Measurements from ENCODE around the gene WDR37.
"Not testable (repeated sequence)": the region's sequence is repeated elsewhere in the genome, so short reads cannot be mapped to it uniquely, and the experiment has no call there.

Gene WDR37

GRCh38 chr10:1153251-1153763 is 97.1 kb downstream of the WDR37 start:
- DNase-seq (ENCODE audit: low read depth, low spot score): no peak

GRCh38 chr10:1153805-1154351 is 97.7 kb downstream of the WDR37 start:
- no peak for DNase-seq (ENCODE audit: low read depth, low spot score)

GRCh38 chr10:1154531-1155295 is 98.5 kb downstream of the WDR37 start:
- DNase-seq (ENCODE audit: low read depth, low spot score): no peak

DNA sequence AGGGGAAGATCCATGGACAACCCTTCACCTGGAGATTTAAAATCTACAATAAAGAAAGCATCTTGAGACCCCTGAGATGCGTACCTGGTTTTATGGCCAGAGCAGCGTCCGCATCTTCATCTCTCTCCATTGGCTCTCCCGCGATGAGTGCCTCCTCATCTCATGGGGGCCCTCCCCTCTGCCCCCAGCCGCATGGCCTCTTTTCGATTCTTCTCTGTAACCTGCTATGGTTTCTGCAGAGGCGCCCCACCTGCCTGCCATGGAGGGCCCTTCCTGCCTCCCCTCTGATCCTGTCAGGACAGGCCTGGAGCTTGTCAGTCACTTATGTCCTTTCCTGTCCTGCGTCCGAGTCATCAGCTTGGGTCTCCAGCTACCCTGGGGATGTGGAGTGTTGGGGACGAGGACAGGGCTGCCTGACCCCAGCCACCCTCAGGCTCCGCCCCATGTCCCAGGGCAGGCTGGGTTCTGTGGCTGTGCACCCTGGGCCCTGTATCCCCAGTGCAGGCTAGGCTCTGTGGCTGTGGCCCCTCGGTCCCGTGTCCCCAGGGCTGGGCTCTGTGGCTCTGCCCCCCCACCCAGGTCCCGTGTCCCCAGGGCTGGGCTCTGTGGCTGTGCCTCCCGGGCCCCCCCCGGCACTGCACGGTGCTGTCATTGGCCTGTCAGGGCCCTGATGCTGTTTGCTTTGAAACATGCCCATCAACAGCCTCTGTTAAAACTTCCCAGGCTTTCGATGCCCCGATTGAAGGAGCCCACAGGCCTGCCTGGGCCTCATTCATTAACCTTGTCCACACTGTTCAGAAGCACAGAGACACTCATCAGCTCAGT is 99.8 kb downstream of the WDR37 start:
- DNase-seq (ENCODE audit: low read depth, low spot score): no peak

DNA sequence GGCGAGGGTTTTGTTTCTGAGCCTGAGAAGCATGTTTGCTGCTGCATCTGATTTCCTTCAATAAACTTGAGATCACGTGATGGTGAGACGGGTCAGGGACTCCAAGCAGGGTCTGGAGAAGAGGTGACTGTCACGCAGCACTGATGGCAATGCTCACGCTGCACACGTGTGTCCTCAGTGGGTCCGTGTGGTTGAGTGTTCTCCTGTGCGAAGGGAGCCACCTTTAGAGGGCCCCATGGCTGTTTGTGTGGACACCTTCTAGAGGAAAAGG is 100.4 kb downstream of the WDR37 start:
- DNase-seq (ENCODE audit: low read depth, low spot score): no peak

DNA sequence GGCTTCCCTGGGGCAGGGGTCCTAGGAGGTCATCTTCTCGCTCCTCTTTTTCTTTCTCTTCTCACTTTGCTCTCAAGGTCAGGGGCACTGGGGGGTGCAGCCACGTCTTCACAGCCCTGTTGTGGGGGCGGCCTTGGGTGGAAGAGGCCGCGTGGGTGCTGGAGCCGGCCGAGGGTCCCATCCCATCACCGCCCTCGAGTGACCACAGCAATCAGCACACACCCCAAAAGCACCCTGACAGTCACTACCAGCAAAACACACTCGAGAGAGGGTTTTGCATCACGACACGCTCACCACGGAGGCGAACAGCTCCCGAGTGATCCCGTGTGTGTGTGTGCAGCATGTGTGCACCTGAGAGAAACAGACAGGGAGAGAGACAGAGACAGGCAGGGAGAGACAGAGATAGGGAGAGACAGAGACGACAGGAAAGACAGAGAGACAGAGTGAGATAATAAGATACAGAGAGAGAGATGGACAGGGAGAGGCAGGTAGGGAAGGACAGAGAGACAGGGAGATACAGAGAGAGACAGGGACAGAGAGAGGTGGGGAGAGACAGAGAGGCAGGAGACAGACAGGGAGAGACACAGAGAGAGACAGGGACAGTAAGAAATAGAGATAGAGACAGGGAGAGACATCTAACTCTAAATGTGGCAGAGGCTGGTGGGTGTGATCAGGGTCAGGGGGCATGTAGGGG is 100.9 kb downstream of the WDR37 start:
- no peak for DNase-seq (ENCODE audit: low read depth, low spot score)

DNA sequence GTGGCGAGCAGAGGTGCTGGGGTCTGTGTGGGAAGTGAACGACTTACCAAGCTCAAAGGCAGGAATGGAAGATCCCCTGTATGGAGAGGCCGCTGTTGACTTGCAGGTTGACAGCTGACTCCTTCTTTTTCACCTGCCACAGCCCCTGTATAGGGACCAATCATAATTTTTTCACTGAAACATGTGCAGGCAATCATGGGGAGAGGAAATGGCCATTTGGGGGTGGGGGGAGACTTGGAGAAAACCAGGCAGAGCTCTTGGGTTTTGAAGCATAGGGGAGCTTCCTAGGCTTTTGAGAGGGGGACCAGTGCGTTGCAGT is 101.4 kb downstream of the WDR37 start:
- no peak for DNase-seq (ENCODE audit: low read depth, low spot score)

GRCh38 chr10:1158066-1158465 is 101.9 kb downstream of the WDR37 start:
- DNase-seq (ENCODE audit: low read depth, low spot score): no peak

GRCh38 chr10:1158536-1158935 is 102.4 kb downstream of the WDR37 start:
- DNase-seq (ENCODE audit: low read depth, low spot score): not testable (repeated sequence)

DNA sequence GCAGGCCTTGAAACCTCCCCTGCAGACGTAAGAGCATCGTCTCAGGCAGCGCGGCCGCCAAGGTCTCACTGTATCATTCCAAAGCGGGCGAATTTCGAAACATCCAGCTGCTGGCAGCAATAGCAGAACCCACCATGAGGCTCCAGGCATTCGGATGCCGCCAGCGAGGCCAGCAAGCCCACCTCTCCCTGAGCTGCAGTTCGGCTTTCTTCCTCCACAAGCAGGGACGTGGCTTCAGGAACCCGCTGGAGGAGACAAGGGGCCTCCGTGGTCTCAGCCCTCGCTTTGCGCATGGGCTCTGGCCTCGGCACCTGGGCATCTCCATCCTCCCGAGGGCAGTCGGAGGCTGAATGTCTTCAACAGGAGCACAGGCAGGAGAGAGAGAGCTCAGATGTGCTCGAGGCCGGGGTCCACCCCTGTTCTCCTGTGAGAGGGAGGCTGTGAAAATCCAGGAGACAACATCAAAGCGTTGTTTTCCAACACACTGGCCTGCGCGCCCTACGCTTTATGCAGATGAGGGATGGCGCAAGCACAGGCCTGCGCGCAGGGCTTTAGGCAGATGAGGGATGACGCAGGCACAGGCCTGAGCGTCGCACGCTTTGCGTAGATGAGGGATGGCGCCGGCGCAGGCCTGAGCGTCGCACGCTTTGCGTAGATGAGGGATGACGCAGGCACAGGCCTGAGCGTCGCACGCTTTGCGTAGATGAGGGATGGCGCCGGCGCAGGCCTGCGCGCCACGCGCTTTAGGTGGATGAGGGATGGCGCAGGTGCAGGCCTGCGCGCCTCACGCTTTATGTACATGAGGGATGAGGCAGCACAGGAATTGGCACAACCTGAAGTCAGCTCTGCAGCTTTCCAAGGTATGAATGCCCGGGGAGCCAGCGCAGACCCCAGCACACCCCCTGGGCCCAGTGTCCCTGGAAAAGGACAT is 103.2 kb downstream of the WDR37 start:
- DNase-seq (ENCODE audit: low read depth, low spot score): no peak

DNA sequence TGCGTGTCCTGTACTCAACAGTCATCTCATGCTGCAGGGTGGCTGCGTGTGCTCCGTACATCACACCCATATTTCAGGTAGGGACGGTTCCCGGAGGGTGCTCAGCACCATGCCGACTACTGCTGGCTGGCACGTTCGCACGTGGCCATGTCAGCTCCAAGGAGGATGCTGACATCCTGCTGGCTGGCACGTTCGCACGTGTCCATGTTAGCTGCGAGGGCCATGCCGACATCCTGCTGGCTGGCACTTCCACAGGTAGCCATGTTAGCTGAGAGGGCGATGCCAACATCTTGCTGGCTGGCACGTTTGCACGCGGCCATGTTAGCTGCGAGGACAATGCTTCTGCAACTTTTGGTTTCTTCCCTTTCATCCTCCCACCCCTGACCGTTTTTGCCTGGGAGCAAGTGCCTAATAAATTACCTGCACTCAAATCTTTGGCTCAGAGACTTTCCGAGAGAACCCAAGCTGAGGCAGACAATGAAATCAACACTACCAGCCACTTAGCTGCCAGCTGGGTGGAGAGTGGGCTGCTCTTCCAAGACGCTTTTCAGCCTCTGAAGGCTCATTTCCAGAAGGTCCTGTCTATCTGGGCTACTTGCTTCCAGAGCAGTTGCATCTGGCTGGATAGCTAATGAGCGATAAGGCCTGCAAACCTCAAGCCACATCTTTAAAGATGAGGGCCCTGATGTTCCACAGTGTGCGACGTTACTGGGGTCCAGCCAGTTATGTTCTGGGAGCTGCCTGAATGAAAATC is 104.6 kb downstream of the WDR37 start:
- no peak for DNase-seq (ENCODE audit: low read depth, low spot score)

DNA sequence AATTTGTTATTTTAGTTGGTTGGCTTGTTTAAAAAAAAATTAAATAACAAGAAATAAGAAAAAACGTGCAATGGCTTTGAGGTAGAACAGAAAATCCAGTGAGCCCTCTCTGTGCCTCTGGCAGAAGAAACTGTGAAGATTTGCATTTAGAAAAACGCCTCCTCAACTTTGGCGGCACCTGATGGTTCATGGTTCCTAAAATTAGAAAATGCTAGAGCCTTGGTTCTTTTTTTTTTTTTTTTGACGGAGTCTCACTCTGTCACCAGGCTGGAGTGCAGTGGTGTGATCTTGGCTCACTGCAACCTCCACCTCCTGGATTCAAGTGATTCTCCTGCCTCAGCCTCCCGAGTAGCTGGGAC is 105.1 kb downstream of the WDR37 start:
- DNase-seq (ENCODE audit: low read depth, low spot score): not testable (repeated sequence)

- DNase-seq (ENCODE audit: low read depth, low spot score): no peak
Measured at GRCh38 chr10:1162481-1163203, 106.5 kb downstream of the WDR37 start.

DNA sequence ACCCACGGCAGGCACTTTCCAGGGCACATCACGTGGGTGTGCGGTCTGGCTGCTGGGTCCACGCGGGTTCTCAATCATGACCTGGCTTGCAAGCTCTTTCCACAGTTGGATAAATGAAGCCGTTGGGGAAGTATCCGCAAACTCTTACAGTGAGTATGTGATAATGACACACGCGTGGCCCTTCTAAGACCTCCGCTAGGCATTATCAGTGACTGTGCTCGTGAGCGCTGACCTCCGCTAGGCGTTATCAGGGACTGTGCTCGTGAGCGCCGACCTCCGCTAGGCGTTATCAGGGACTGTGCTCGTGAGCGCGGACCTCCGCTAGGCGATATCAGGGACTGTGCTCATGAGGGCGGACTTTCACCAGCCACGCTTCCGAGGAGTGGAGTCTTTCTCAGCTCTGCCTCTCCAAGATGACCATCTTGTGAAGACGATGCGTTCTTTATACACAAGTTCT is 107.0 kb downstream of the WDR37 start:
- no peak for DNase-seq (ENCODE audit: low read depth, low spot score)

GRCh38 chr10:1163831-1164230 is 107.6 kb downstream of the WDR37 start:
- DNase-seq (ENCODE audit: low read depth, low spot score): no peak

GRCh38 chr10:1166101-1166827 is 110.1 kb downstream of the WDR37 start:
- DNase-seq (ENCODE audit: low read depth, low spot score): no peak

GRCh38 chr10:1166828-1167275 is 110.7 kb downstream of the WDR37 start:
- no peak for DNase-seq (ENCODE audit: low read depth, low spot score)

GRCh38 chr10:1168763-1169162 is 112.6 kb downstream of the WDR37 start:
- DNase-seq (ENCODE audit: low read depth, low spot score): no peak
